Loucy (cell line): Measurements from ENCODE around the gene WWOX.

Experiments
- H2AFZ ChIP-seq: fragments of 200-600 bp; sonication (generic); 2 replicates; pipeline ENCODE4 v1.6.0; 2016; ENCODE audit warnings: antibody characterized with exemption, mild to moderate bottlenecking, low read length, moderate library complexity
- H3F3A ChIP-seq: fragments of 200-600 bp; 2 replicates; pipeline ENCODE4 v1.6.0; 2016; ENCODE audit warnings: antibody characterized with exemption, low read depth, mild to moderate bottlenecking
- H3K27me3 ChIP-seq: fragments of 200-600 bp; sonication (generic); 2 replicates; pipeline ENCODE4 v1.6.1; 2014; ENCODE audit warnings: low read length, mild to moderate bottlenecking; ENCODE audit not compliant: insufficient read depth, poor library complexity, severe bottlenecking
- H3K36me3 ChIP-seq: fragments of 200-600 bp; sonication (generic); 2 replicates; pipeline ENCODE4 v1.6.1; 2016; ENCODE audit warnings: low read length; ENCODE audit not compliant: insufficient read depth
- H3K4me1 ChIP-seq: fragments of 200-600 bp; sonication (generic); 2 replicates; pipeline ENCODE4 v1.5.1; 2014; ENCODE audit warnings: low read length, mild to moderate bottlenecking; ENCODE audit not compliant: insufficient read depth, poor library complexity, severe bottlenecking
- H3K4me2 ChIP-seq: fragments of 200-600 bp; sonication (generic); 2 replicates; pipeline ENCODE4 v1.6.0; 2014; ENCODE audit warnings: antibody characterized with exemption, low read length, low read depth, mild to moderate bottlenecking; ENCODE audit not compliant: poor library complexity, severe bottlenecking
- H3K4me3 ChIP-seq: fragments of 200-600 bp; sonication (generic); 2 replicates; pipeline ENCODE4 v1.5.1; 2014; ENCODE audit warnings: low read length, mild to moderate bottlenecking, mixed read lengths; ENCODE audit not compliant: poor library complexity, severe bottlenecking
- H3K79me2 ChIP-seq: fragments of 200-600 bp; sonication (generic); 2 replicates; pipeline ENCODE4 v1.6.1; 2014; ENCODE audit warnings: low read length; ENCODE audit not compliant: insufficient read depth
- H3K9ac ChIP-seq: fragments of 200-600 bp; sonication (generic); 2 replicates; pipeline ENCODE4 v1.6.0; 2014; ENCODE audit warnings: mild to moderate bottlenecking, low read depth, low read length, moderate library complexity; ENCODE audit not compliant: poor library complexity, severe bottlenecking
- H3K9me2 ChIP-seq: fragments of 200-600 bp; sonication (generic); replicated peaks from 2 replicates; pipeline ENCODE4 v1.6.1; 2016; ENCODE audit warnings: low read depth, low read length, mixed read lengths
- H3K9me3 ChIP-seq: fragments of 200-600 bp; sonication (generic); 2 replicates; pipeline ENCODE4 v1.6.1; 2014; ENCODE audit warnings: mild to moderate bottlenecking, antibody characterized with exemption, low read length, low read depth; ENCODE audit not compliant: insufficient read depth
- H4K20me1 ChIP-seq: fragments of 200-600 bp; sonication (generic); 2 replicates; pipeline ENCODE4 v1.6.0; 2014; ENCODE audit warnings: antibody characterized with exemption, low read length, mild to moderate bottlenecking; ENCODE audit not compliant: insufficient read depth, poor library complexity, severe bottlenecking
- EZH2phosphoT487 ChIP-seq: fragments of 200-600 bp; IDR thresholded peaks from 2 replicates; pipeline ENCODE4 v1.6.1; 2018; ENCODE audit warnings: antibody characterized with exemption, mild to moderate bottlenecking, moderate library complexity, borderline replicate concordance
- TF ChIP-seq, protein P1 (sequence below): fragments of 200-600 bp; sonication (generic); conservative IDR thresholded peaks from 2 replicates; pipeline ENCODE4 v1.5.1; 2014; ENCODE audit warnings: mild to moderate bottlenecking, antibody characterized with exemption, low read length

WWOX gene

DNA sequence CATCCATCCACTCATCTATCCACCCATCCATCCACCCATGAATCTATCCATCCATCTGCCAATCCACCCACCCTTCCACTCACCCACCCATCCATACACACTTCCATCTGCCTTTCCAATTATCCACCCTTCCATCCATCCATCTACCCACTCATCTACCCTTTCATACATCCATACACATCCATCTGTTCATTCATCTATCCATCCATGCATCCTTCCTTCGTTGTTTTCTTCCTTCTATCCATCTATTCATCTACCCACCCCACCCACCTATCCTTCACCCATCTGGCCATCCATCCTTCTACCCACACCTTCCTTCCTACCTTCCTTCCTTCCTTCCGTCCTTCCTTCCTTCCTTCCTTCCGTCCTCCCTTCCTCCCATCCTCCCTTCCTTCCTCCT is 106.1 kb downstream of the WWOX start:
- Histone ChIP-seq H3K79me2 (no peaks in the 10 kb centered on the region), H3K9me3 (no peaks in the 10 kb centered on the region), H3K9me2 (no peaks in the 10 kb centered on the region), H3K36me3 (no peaks in the 10 kb centered on the region), H2AFZ (no peak overlapping the region), H3K4me3 (no peak overlapping the region), H3K4me1 (peaks cover 3% of the 10 kb centered on the region), H3F3A (no peaks in the 10 kb centered on the region), H3K9ac (no peak overlapping the region), H3K27me3 (no peaks in the 10 kb centered on the region), H3K4me2 (no peak overlapping the region), H4K20me1 (no peaks in the 10 kb centered on the region)
- TF ChIP-seq, protein P1, sequence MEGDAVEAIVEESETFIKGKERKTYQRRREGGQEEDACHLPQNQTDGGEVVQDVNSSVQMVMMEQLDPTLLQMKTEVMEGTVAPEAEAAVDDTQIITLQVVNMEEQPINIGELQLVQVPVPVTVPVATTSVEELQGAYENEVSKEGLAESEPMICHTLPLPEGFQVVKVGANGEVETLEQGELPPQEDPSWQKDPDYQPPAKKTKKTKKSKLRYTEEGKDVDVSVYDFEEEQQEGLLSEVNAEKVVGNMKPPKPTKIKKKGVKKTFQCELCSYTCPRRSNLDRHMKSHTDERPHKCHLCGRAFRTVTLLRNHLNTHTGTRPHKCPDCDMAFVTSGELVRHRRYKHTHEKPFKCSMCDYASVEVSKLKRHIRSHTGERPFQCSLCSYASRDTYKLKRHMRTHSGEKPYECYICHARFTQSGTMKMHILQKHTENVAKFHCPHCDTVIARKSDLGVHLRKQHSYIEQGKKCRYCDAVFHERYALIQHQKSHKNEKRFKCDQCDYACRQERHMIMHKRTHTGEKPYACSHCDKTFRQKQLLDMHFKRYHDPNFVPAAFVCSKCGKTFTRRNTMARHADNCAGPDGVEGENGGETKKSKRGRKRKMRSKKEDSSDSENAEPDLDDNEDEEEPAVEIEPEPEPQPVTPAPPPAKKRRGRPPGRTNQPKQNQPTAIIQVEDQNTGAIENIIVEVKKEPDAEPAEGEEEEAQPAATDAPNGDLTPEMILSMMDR: no peak
- no peak for TF ChIP-seq EZH2phosphoT487

DNA sequence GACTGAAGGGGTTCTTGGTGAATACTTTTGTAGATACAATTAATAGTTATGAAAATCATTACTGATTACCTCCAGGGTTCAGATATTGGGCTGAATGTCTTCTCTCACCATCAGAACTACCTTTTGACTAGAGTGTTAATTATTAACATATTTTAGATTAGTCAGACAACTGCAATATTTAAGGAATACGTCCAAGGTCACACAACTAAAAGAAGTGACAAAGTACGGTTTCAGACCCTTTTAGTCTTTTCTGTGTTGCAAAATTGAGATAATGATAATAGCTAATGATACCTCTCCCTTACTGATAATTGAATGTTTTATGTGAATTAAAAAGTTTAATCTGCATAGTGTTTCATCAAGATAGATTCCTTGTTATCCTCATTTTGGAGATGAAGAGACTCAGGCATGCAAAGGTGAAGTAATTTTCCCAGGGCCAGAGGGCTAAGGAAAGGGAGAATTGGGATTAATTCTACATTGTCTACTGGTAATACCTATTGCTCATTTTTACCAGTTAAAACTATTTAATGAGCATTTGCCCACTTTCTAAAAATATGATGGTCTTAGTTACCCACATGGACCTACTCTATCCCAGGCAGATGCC is 107.3 kb downstream of the WWOX start:
- Histone ChIP-seq H3K36me3 (no peaks in the 10 kb centered on the region), H3K4me3 (no peak overlapping the region), H4K20me1 (no peaks in the 10 kb centered on the region), H3K9me2 (no peaks in the 10 kb centered on the region), H3F3A (no peaks in the 10 kb centered on the region), H3K4me1 (peaks cover 4% of the 10 kb centered on the region), H3K9me3 (no peaks in the 10 kb centered on the region), H3K4me2 (no peak overlapping the region), H3K79me2 (no peaks in the 10 kb centered on the region), H2AFZ (no peak overlapping the region), H3K27me3 (no peaks in the 10 kb centered on the region), H3K9ac (no peak overlapping the region)
- TF ChIP-seq EZH2phosphoT487: no peak
- TF ChIP-seq, protein P1: no peak

DNA sequence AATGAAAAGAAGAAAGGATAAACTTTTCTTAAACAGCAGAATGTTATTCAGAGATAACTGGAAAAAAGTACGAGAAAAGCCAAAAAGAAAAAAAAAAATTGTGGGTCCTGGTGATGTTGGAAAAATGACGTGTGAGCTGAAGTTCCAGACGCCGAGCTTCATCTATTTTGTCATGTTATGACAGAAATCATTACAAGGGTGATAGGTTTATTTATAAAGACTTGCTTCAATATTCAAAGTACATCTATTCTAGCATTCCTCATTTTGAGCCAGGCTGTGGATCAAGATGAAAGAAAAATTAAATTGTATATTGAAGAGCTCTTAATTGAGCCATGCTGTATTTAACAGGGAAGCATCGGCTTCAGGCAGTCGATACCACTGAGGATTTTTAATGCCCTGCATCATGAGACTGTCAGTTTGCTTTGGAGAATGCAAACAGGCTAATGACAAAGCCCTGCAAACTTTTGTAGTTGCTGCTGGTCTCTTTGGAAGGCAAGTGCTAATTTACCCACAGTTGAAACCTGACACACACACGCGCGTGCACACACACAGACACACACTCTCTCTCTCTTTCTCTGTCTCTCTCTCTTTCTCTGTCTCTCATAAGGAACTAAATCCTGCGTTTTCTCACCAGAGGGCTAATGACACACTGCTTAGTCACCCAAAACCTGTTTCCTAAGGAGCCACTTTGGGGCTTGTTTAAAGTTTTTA is 110.7 kb downstream of the WWOX start:
- H3K4me1 ChIP-seq: peaks cover 4% of the 10 kb centered on the region
- H3K9me3 ChIP-seq: no peaks in the 10 kb centered on the region
- no peak for TF ChIP-seq EZH2phosphoT487
- TF ChIP-seq, protein P1: no peak
- no peaks in the 10 kb centered on the region for H4K20me1 ChIP-seq
- no peak overlapping the region for H3K4me2 ChIP-seq
- no peak overlapping the region for H2AFZ ChIP-seq
- no peak overlapping the region for H3K4me3 ChIP-seq
- no peaks in the 10 kb centered on the region for H3K79me2 ChIP-seq
- no peaks in the 10 kb centered on the region for H3F3A ChIP-seq
- no peaks in the 10 kb centered on the region for H3K9me2 ChIP-seq
- no peaks in the 10 kb centered on the region for H3K27me3 ChIP-seq
- no peaks in the 10 kb centered on the region for H3K36me3 ChIP-seq
- no peak overlapping the region for H3K9ac ChIP-seq
